HCT116 (cell line): ENCODE results near the gene CDCA7. TPM values are rescaled to one million over a fixed set of nuclear protein-coding genes. Genes with fewer than 3 reads are reported as not detected.

ENCODE experiments used
- ATAC-seq: fragments of 200-7000 bp; cut with Tn5 transposase; 2 replicates; pipeline ENCODE4 v1.9.1; 2020; ENCODE audit warnings: mild to moderate bottlenecking, moderate library complexity
- BruUV-seq: library from RNA; stranded (reverse); fragments of 400-500 nt; replicated peaks from 2 replicates; lab custom pipeline; 2021; lab: Mats Ljungman, UMichigan
- CTCF ChIA-PET: fragments of 300-600 bp; sonication (Branson Sonifier 250); formaldehyde crosslinking; loops from one replicate; lab custom pipeline; 2021; ENCODE audit warnings: antibody characterized with exemption; lab: Charles Lee
- POLR2A ChIA-PET: fragments of 300-600, 350-600 bp; sonication (Branson Sonifier 250); formaldehyde crosslinking; loops from one replicate; lab custom pipeline; 2021; ENCODE audit warnings: antibody characterized with exemption; lab: Charles Lee
- RAD21 ChIA-PET, 2 experiments: fragments of 300-600 bp; sonication (Branson Sonifier 250); formaldehyde crosslinking; loops; one replicate each; lab custom pipeline; 2023; ENCODE audit warnings: low total read pairs in 2 of 2; ENCODE audit not compliant: uncharacterized antibody in 2 of 2, unreplicated experiment in 2 of 2, low non-redundant PET in 1 of 2; lab: Charles Lee
- DNase-seq: peaks from one replicate; pipeline ENCODE4 v3.0.0-alpha.2; 2010; ENCODE audit warnings: low read depth, low spot score
- H2AFZ ChIP-seq: fragments of 200-600 bp; shearing (Covaris generic), sonication (generic); 2 replicates; pipeline ENCODE4 v1.6.1; 2017; ENCODE audit warnings: low read depth, mixed run types, mixed read lengths, antibody characterized with exemption, low read length; ENCODE audit not compliant: poor library complexity, severe bottlenecking
- H3K27ac ChIP-seq: 2 replicates; pipeline ENCODE4 v1.5.1; 2012; ENCODE audit warnings: low read depth, low read length
- H3K27me3 ChIP-seq: fragments of 200-600 bp; sonication (generic); 2 replicates; pipeline ENCODE4 v1.6.1; 2016; ENCODE audit warnings: mixed run types, low read length, mixed read lengths; ENCODE audit not compliant: insufficient read depth
- H3K36me3 ChIP-seq, 2 experiments: fragments of 200-500 bp in 1 of 2; fragments of 200-600 bp in 1 of 2; sonication (Bioruptor generic) in 1 of 2; sonication (generic) in 1 of 2; 2 replicates each; pipeline versions ENCODE4 v1.5.1 to v1.6.1; 2014 to 2016; ENCODE audit warnings: low read length in 2 of 2, inconsistent platforms in 1 of 2, mixed read lengths in 1 of 2, mixed run types in 1 of 2; ENCODE audit not compliant: insufficient read depth in 2 of 2, control insufficient read depth in 1 of 2
- H3K4me1 ChIP-seq, 2 experiments: fragments of 200-600 bp in 1 of 2; sonication (generic) in 1 of 2; 2 replicates each; pipeline versions ENCODE4 v1.5.1 to v1.6.1; 2012 to 2017; ENCODE audit warnings: low read length in 2 of 2, inconsistent platforms in 1 of 2, mild to moderate bottlenecking in 1 of 2, mixed read lengths in 1 of 2, mixed run types in 1 of 2, moderate library complexity in 1 of 2; ENCODE audit not compliant: insufficient read depth in 2 of 2, control insufficient read depth in 1 of 2
- H3K4me2 ChIP-seq: fragments of 200-600 bp; sonication (generic); 2 replicates; pipeline ENCODE4 v1.6.1; 2017; ENCODE audit warnings: mixed run types, low read length, mixed read lengths
- H3K4me3 ChIP-seq, 2 experiments: fragments of 200-600 bp in 1 of 2; sonication (generic) in 1 of 2; replicated peaks in 1 of 2; 2 replicates each; pipeline ENCODE4 v1.5.1; 2011 to 2016; ENCODE audit warnings: low read length in 2 of 2, control low read depth in 1 of 2, low read depth in 1 of 2, mild to moderate bottlenecking in 1 of 2, mixed read lengths in 1 of 2, mixed run types in 1 of 2
- H3K79me2 ChIP-seq: fragments of 200-600 bp; sonication (generic); 2 replicates; pipeline ENCODE4 v1.6.1; 2017; ENCODE audit warnings: mild to moderate bottlenecking, mixed run types, low read length, moderate library complexity, mixed read lengths; ENCODE audit not compliant: insufficient read depth
- H3K9ac ChIP-seq: fragments of 200-600 bp; sonication (generic); 2 replicates; pipeline ENCODE4 v1.6.1; 2016; ENCODE audit warnings: low read length, mixed read lengths
- H3K9me2 ChIP-seq: fragments of 200-600 bp; sonication (generic), shearing (Covaris generic); 2 replicates; pipeline ENCODE4 v1.6.1; 2017; ENCODE audit warnings: mixed run types, mild to moderate bottlenecking, moderate library complexity; ENCODE audit not compliant: insufficient read depth
- H3K9me3 ChIP-seq, 2 experiments: fragments of 200-500 bp in 1 of 2; fragments of 200-600 bp in 1 of 2; sonication (Bioruptor generic) in 1 of 2; sonication (generic) in 1 of 2; 2 replicates each; pipeline ENCODE4 v1.6.1; 2014 to 2017; ENCODE audit warnings: low read length in 2 of 2, mixed read lengths in 2 of 2, inconsistent platforms in 1 of 2, low read depth in 1 of 2, mild to moderate bottlenecking in 1 of 2, mixed run types in 1 of 2, moderate library complexity in 1 of 2; ENCODE audit not compliant: control insufficient read depth in 1 of 2, insufficient read depth in 1 of 2
- H4K20me1 ChIP-seq: fragments of 200-600 bp; sonication (generic), shearing (Covaris generic); 2 replicates; pipeline ENCODE4 v1.6.1; 2017; ENCODE audit warnings: mixed run types, mild to moderate bottlenecking, moderate library complexity; ENCODE audit not compliant: insufficient read depth
- CBX3 ChIP-seq: IDR thresholded peaks from 2 replicates; pipeline ENCODE4 v1.6.1; 2012; ENCODE audit warnings: low read depth
- EGR1 ChIP-seq: IDR thresholded peaks from 2 replicates; pipeline ENCODE4 v1.6.1; 2012; ENCODE audit warnings: low read depth
- RAD21 ChIP-seq: IDR thresholded peaks from 2 replicates; pipeline ENCODE4 v1.6.1; 2012; ENCODE audit warnings: low read depth, mild to moderate bottlenecking
- SP1 ChIP-seq: IDR thresholded peaks from 2 replicates; pipeline ENCODE4 v1.6.1; 2012; ENCODE audit warnings: low read depth
- TCF7L2 ChIP-seq: IDR thresholded peaks from 2 replicates; pipeline ENCODE4 v1.7.0; 2011; ENCODE audit warnings: borderline replicate concordance, inconsistent platforms; ENCODE audit not compliant: insufficient read depth, insufficient read length; ENCODE audit errors: extremely low read depth
- ZFX ChIP-seq: fragments of 450-650 bp; IDR thresholded peaks from 2 replicates; pipeline ENCODE4 v1.6.1; 2017
- ZNF274 ChIP-seq: fragments of 200-500 bp; sonication (Bioruptor generic); IDR thresholded peaks from 2 replicates; pipeline ENCODE4 v1.6.1; 2014; ENCODE audit warnings: mild to moderate bottlenecking, low read depth, low read length, inconsistent platforms
- intact Hi-C: fragments of 100-400 bp; cut with micrococcal nuclease; formaldehyde crosslinking; loops from 2 replicates; pipeline ENCODE4 v1.10.0; 2022
- total RNA-seq: library from RNA; stranded (reverse); gene quantifications from one replicate; pipeline ENCODE4 v1.2.1, GENCODE V29; 2021; ENCODE audit not compliant: unreplicated experiment
- TF ChIP-seq, protein P1 (sequence below), 3 experiments: fragments of 200-600 bp in 1 of 3; sonication (generic) in 1 of 3; IDR thresholded peaks in 2 of 3; conservative IDR thresholded peaks in 1 of 3; 2 replicates each; pipeline ENCODE4 v1.5.1; 2012 to 2017; ENCODE audit warnings: low read depth in 2 of 3, low read length in 2 of 3, antibody characterized with exemption in 1 of 3, borderline replicate concordance in 1 of 3, control low read depth in 1 of 3, mild to moderate bottlenecking in 1 of 3, mixed read lengths in 1 of 3, mixed run types in 1 of 3, moderate library complexity in 1 of 3; ENCODE audit not compliant: insufficient read depth in 1 of 3
- TF ChIP-seq, protein P2 (sequence below): IDR thresholded peaks from 2 replicates; pipeline ENCODE4 v1.6.1; 2012

The CDCA7 gene
- total RNA-seq, 1 experiment from 2014 or later, result 57.9 TPM

DNA sequence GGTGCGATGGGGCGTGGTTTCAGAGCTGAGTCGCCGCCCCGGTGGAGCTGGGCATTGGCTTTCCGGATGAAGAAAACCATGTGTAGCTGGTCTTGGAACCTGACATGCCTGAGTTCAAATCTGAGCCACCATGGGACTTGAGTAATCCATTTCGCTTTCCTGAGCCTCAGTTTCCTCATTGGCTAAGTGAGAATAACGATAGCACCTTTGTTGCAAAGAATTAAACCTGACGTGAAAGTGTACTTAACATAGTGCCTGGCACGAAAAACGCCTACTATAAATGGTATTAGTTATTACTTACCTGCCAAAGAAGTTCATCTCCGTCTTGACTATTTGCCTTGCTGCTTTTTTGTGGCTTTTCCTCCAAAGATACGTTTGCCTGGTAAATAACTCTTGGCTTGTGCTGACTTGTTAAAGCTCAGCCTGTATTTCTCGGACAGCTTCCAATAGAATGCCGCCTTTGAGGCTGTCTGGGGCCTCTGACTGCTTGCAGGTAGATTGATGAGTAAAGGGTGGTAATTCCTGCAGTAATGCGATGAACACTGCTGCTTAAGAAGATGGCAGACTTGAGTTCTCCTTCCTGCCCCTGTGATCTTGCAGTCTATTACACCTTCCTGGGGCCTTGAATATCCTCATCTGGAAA lies 1.3 kb downstream of the CDCA7 start:
- Histone ChIP-seq H3K9me2 (no peaks in the 10 kb centered on the region), H3K36me3 (peaks cover 7 to 18% of the 10 kb centered on the region in 2 experiments; a peak in 3 of 4 replicates), H2AFZ (no peak overlapping the region), H3K4me3 (peak overlapping the region; percentile 85 to 89)
- no peak for DNase-seq
- TF ChIP-seq SP1, result no peak
- TF ChIP-seq EGR1, result peak; percentile 56; the same call in 1 of the 2 replicates
- TF ChIP-seq, all 23 proteins: peak for 1
- no peaks in the 10 kb centered on the region for H3K9me3 ChIP-seq
- H4K20me1 ChIP-seq, result peaks cover 7% of the 10 kb centered on the region; the same call in 1 of the 2 replicates
- peaks cover 60% of the 10 kb centered on the region for H3K79me2 ChIP-seq
- peak overlapping the region; percentile 5 for H3K27ac ChIP-seq
- peaks cover 4 to 16% of the 10 kb centered on the region in 2 experiments; a peak in 3 of 4 replicates for H3K4me1 ChIP-seq
- H3K27me3 ChIP-seq, result no peaks in the 10 kb centered on the region
- intact Hi-C loops, result loop anchor here (10.0 kb wide), 1 partner anchor 331 kb away; no protein-coding TSS in a partner anchor
- CTCF ChIA-PET, result no interaction called here
- H3K9ac ChIP-seq, result peak overlapping the region; percentile 98
- peak; percentile 6; the same call in 1 of the 2 replicates for ATAC-seq
- RAD21 ChIA-PET, result no interaction called here
- H3K4me2 ChIP-seq, result peak overlapping the region; percentile 87
- BruUV-seq, result TSS peak; percentile 61
- POLR2A ChIA-PET, result interaction anchor here (0.6 kb wide), 1 partner anchor 222 kb away, joined by 4 read pairs; no protein-coding TSS in a partner anchor

DNA sequence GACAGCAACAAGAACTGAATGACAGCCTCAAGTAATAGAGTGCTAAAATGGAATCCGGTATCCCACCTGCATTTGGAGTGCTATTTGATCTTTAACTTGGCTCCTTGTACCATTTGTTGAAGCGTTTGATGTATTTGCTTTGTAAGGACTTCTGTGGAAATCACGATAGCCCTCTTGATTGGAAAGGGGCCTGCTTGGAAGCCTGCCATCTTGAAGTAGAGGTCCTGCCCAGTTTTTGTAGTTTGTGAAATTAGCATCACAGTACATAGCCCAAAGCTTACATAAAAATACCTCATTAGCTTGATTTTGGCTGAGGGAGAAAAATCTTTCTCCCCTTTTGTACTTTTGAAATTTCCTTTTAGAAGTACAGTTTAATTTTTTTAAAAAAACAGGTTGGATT lies 2.7 kb downstream of the CDCA7 start:
- no peaks in the 10 kb centered on the region for H3K9me2 ChIP-seq
- no peak overlapping the region for H2AFZ ChIP-seq
- TF ChIP-seq ZFX (no peak), CBX3 (no peak), RAD21 (no peak), ZNF274 (no peak), TCF7L2 (no peak), SP1 (no peak)
- TF ChIP-seq, protein P1, sequence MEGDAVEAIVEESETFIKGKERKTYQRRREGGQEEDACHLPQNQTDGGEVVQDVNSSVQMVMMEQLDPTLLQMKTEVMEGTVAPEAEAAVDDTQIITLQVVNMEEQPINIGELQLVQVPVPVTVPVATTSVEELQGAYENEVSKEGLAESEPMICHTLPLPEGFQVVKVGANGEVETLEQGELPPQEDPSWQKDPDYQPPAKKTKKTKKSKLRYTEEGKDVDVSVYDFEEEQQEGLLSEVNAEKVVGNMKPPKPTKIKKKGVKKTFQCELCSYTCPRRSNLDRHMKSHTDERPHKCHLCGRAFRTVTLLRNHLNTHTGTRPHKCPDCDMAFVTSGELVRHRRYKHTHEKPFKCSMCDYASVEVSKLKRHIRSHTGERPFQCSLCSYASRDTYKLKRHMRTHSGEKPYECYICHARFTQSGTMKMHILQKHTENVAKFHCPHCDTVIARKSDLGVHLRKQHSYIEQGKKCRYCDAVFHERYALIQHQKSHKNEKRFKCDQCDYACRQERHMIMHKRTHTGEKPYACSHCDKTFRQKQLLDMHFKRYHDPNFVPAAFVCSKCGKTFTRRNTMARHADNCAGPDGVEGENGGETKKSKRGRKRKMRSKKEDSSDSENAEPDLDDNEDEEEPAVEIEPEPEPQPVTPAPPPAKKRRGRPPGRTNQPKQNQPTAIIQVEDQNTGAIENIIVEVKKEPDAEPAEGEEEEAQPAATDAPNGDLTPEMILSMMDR (IDR thresholded peaks at IDR 0.05 in 2 of 3, conservative IDR thresholded peaks at IDR 0.05 in 1 of 3; ENCODE audit: borderline replicate concordance in 1 of 3, insufficient read depth in 1 of 3, low read depth in 2 of 3, low read length in 2 of 3), result no peak
- TF ChIP-seq, protein P2, sequence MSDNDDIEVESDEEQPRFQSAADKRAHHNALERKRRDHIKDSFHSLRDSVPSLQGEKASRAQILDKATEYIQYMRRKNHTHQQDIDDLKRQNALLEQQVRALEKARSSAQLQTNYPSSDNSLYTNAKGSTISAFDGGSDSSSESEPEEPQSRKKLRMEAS, result no peak
- ChIA-PET RAD21 (no interaction called here), CTCF (no interaction called here), POLR2A (no interaction called here)
- H3K4me1 ChIP-seq, result peaks cover 4 to 16% of the 10 kb centered on the region in 2 experiments; a peak in 3 of 4 replicates
- H3K4me3 ChIP-seq, result no peak overlapping the region
- no peak overlapping the region for H3K4me2 ChIP-seq
- no peak overlapping the region for H3K9ac ChIP-seq
- peaks cover 7 to 18% of the 10 kb centered on the region in 2 experiments; a peak in 3 of 4 replicates for H3K36me3 ChIP-seq
- H4K20me1 ChIP-seq, result peaks cover 7% of the 10 kb centered on the region; the same call in 1 of the 2 replicates
- H3K9me3 ChIP-seq, result no peaks in the 10 kb centered on the region
- BruUV-seq, result no TSS peak
- DNase-seq (no peak), ATAC-seq (no peak)
- H3K79me2 ChIP-seq, result peaks cover 73% of the 10 kb centered on the region
- H3K27me3 ChIP-seq, result no peaks in the 10 kb centered on the region
- H3K27ac ChIP-seq, result no peak overlapping the region
- intact Hi-C loops, result loop anchor here (10.0 kb wide), 1 partner anchor 333 kb away; no protein-coding TSS in a partner anchor
